ENCODE measurements around the gene POU1F1.
A peak's percentile ranks its signal among the peaks of the same experiment; 100 is the strongest.
"Not testable (repeated sequence)": the region's sequence is repeated elsewhere in the genome, so short reads cannot be mapped to it uniquely, and the experiment has no call there.

Gene POU1F1

GRCh38 chr3:87276484-87276883 is at the start of gene POU1F1:
POU1F1 (minus strand) TSS chr3:87276584; CDS start chr3:87276462, 122 bp downstream.
- no peak for DNase-seq

- no peak for DNase-seq
These were observed 48.2 kb upstream of the POU1F1 start for GRCh38 chr3:87324609-87325008.

GRCh38 chr3:87320756-87321626 is 44.6 kb upstream of the POU1F1 start:
- no peak for DNase-seq

GRCh38 chr3:87318617-87319021 is 42.2 kb upstream of the POU1F1 start:
- no peak for DNase-seq

GRCh38 chr3:87317779-87318178 is 41.4 kb upstream of the POU1F1 start:
- no peak for DNase-seq

GRCh38 chr3:87313641-87314040 is 37.3 kb upstream of the POU1F1 start:
- DNase-seq: no peak

- no peak for DNase-seq
These were observed 34.9 kb upstream of the POU1F1 start for GRCh38 chr3:87311309-87311708.

- DNase-seq: no peak
These were observed 33.2 kb upstream of the POU1F1 start for GRCh38 chr3:87309601-87310000.

- no peak for DNase-seq
These were observed 31.4 kb upstream of the POU1F1 start for GRCh38 chr3:87307805-87308204.

GRCh38 chr3:87305517-87305916 is 29.1 kb upstream of the POU1F1 start:
- DNase-seq: no peak

- not testable (repeated sequence) for DNase-seq
These were observed 28.6 kb upstream of the POU1F1 start for GRCh38 chr3:87305031-87305430.

GRCh38 chr3:87298111-87298718 is 21.8 kb upstream of the POU1F1 start:
- DNase-seq: peak; percentile 46

GRCh38 chr3:87288446-87288845 is 12.1 kb upstream of the POU1F1 start:
- no peak for DNase-seq

- no peak for DNase-seq
These were observed 10.6 kb upstream of the POU1F1 start for GRCh38 chr3:87287011-87287410.

GRCh38 chr3:87272718-87273341 is 3.6 kb downstream of the POU1F1 start:
- DNase-seq: no peak

GRCh38 chr3:87270908-87271700 is 5.3 kb downstream of the POU1F1 start:
- DNase-seq: no peak

- no peak for DNase-seq
These were observed 6.7 kb downstream of the POU1F1 start for GRCh38 chr3:87269723-87270122.

GRCh38 chr3:87268646-87269211 is 7.7 kb downstream of the POU1F1 start:
- DNase-seq: no peak

GRCh38 chr3:87267953-87268645 is 8.3 kb downstream of the POU1F1 start:
- DNase-seq: no peak

- no peak for DNase-seq
These were observed 14.5 kb downstream of the POU1F1 start for GRCh38 chr3:87261925-87262324.

GRCh38 chr3:87260270-87260669 is 16.1 kb downstream of the POU1F1 start:
- peak; percentile 42 for DNase-seq

- DNase-seq: no peak
These were observed 26.4 kb downstream of the POU1F1 start for GRCh38 chr3:87250009-87250408.

All from CD4-positive, alpha-beta T cell treated with Interleukin-4 for 4 hours (primary cell).